HUDEP-2 (cell line): Measurements from ENCODE around the gene DOCK2.

Source experiments
- DNase-seq, 76 experiments: peaks; one replicate each; lab custom pipeline; 2025; ENCODE audit not compliant: unreplicated experiment in 76 of 76; lab: John Stamatoyannopoulos, UW

Gene DOCK2

DNA sequence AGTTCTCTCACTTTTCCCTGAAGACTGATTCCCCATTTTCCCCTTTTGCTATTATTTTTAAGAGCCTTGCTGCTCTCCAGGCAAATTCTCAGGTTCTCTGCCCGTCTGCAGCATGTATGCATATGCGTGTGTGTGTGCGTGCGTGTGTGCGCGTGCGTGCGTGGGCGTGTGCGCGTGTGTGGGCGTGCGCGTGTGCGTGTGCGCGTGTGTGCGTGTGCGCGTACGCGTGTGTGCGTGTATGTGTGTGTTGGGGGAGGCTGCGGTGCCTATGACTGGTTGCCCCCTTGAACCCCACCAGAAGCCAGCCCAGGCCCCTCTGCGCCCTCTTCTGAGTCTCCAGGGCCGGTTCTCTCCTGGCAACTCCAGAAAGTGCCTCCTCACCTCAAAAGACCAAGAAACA lies 467.6 kb downstream of the DOCK2 start:
- DNase-seq = no peak

- no peak for DNase-seq
Observed at GRCh38 chr5:170105642-170106611, 468.9 kb downstream of the DOCK2 start, which contains the start of gene FOXI1. FOXI1 (plus strand) TSS chr5:170105897; CDS start chr5:170105958, 61 bp downstream.

DNA sequence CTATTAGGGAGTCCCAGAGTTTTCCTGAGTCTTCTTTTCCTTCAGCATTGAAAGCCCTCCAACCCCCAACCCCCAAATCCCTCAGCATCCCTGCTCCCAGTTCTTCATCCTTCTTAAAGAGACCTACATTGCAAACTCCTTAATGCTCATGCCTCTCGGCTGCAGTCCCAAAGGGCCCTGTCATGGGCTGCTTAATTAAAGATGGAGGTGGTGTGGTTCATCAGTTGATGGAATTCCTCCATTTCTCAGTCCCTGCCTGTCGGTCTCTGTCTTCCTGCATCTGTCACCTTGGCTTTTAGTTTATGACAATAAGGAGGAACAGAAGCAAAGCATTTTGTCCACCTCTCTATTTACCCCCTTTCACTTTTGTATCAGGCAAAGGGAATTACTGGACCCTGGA lies 470.6 kb downstream of the DOCK2 start:
- DNase-seq = no peak

DNA sequence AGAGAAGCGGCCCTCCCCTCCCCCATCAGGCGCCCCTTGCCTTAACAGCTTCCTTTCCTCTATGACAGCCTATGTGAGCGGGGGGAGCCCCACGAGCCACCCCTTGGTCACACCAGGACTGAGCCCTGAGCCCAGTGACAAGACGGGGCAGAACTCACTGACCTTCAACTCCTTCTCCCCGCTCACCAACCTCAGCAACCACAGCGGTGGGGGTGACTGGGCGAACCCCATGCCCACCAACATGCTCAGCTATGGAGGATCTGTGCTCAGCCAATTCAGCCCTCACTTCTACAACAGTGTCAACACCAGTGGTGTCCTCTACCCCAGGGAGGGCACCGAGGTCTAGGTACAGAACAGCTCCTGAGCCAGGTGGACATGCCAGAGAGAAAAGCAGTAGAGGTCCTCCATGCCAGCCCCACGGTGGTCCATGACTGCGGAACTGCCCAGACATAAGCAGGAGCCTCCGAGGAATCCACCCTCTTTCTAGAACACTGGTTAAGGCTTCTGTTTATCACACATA lies 471.3 kb downstream of the DOCK2 start:
- no peak for DNase-seq

DNA sequence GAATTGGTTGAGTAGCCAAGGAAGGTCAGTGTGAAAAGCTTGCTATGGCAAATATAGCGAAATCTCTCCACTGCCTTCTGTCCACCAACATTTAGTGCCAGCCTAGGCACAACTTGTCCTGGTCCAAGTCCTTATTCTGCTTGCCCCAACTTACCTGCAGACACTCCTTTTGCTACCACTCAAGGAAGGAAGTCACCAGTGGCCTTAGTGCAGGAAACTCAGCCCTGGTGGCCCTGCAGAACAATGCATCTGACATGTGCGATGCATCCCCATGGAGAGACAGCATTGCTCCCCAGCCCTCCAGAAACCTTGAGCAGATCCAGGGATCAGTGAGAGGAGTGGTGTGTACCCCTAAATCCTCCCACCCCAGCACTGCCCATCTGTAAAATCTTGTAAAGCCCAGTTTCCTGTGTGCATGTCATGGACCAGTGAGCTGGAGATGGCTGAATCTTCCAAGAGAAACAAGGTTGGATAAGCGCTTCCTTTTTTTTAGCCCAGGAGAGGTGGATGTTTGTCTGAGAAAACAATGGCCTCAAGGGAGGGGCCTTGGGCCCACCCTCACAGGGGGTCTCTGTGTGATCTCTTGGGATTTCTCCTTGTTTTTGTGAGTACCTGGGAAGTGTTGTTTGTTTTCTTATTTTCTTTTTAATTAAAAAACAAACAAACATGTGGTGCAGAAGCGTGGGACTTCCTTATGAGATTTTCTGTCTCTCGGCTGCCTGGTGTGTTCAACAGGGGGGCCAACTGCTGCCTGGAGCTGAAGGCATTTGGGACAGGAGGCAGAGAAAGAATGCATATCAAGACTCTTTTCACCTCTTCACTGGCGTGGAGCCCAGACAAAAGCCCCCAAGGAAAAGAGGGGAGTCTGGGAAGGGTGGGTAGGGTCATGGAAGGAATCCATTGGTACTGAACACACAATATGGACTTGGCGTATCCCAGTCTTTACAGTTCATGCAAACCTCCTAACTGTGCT lies 472.3 kb downstream of the DOCK2 start:
- no peak for DNase-seq

- DNase-seq = no peak
Observed at GRCh38 chr5:170110403-170111087, 473.5 kb downstream of the DOCK2 start.

DNA sequence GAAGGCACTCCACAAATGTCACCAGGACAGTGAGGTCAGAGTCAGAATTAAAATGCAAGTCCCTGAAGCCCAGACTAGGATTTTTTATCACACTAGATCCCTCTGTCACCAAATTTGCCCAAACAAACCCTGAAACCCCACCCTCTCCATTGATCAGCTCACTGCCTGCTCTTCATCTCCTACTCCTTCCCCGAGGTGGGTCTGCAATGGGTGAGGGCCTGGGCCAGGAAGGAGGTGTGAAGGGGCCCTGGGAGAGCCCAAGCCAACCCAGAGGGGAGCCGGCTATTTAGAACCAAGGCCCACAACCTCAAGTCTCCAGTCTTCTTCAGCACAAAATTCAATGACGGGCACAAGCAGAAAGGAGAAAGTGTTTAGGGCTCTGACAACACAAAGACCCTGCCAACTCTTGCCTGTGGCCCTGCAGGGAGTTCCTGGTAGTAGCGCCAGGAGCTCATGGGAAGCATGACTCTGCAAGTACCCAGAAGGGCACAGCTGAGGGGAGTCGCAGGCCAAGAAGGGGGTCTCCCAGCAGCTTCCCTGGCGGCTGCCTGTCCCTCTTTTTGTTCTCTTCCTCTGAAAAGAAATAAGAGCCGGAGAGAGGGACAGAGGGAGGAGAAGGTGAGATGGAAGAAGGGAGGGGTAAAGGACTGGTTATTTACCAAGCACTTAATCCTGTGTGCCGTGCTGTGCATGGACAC lies 474.2 kb downstream of the DOCK2 start:
- no peak for DNase-seq

DNA sequence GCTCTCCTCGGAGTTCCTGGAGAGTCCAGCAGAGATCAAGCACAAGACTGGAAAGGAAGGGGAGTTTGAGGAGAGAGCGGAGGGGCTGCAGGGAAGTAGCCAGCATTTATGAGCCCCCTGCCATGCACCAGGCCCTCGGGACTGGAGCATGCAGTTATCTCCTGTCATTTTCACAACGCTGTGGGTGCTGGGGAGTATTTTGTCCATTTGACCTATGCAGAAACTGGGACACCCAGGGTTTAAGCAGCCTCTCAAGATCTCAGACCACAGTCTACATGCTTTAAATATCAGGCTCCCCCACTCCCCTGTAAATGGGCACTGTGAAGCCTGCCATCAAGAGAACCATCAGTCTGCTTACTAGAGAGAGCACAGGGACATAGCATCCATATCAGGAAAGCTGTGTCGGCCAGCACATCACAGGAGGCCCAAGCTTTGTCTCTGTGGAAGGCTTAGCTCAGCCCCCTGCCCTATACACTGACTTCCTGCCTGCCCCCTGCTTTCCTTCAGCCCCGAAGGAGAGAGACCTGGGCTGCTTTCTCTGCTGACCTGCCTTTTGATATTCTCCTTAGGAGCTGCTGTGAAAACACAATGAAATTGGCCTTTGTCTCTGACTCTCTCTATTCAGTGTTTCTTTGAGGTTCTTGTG lies 475.9 kb downstream of the DOCK2 start:
- DNase-seq = no peak

DNA sequence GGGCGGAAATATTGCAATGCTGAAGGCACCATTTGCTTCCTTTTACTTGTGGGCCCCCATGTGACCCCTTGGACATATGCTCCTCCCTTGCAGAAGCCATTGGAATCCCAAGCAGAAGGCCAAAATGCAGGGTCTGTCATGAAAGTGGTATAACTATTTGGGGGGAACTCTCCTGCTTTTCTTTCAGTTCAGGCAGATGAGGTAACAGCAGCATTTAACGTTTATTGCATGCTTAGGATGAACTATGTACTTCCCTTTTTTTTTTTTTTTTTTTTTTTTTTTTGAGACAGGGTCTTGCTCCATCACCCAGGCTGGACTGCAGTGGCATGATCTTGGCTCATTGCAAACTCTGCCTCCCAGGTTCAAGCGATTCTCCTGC lies 476.4 kb downstream of the DOCK2 start:
- no peak for DNase-seq

GRCh38 chr5:170114271-170114670 lies 477.2 kb downstream of the DOCK2 start:
- DNase-seq = no peak

DNA sequence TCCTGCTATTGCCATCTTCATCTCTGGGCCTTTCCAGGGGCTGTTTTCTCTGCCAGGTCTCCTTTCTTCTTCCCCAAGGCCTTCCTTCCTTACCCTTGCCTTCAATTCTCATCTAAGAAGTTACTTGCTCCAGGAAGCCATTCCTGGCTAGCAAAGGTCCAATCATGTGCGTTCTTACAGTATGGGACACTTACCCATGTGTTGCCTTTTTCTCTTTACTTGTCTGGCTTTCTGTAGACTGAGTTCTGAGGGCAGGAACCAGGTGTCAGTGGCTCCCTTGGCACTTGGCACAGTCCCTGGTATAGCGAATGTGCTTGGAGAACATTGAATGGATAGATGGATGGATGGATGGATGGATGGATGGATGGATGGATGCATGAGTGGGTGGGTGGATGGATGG lies 478.9 kb downstream of the DOCK2 start:
- DNase-seq = no peak

DNA sequence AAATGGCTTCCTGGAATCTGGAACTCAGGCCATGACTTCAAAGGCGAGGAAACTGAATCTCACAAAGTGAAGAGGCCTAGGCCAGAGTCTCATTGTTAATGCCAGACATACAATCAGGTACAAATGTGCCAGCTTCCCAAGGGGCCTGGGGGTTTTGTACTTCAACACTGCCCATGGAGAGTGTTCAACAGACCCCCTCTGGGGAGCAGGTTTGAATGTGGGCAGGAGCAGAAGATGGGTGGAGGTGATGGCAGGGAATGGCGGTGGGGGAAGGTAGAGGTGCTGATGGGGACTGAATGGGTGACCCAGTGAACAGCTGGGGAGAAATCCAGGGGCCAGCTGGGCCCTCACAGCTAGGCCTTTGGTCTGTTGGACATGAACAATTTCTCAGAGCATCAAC lies 480.7 kb downstream of the DOCK2 start:
- no peak for DNase-seq

GRCh38 chr5:170120576-170120975 lies 483.5 kb downstream of the DOCK2 start:
- DNase-seq = no peak

GRCh38 chr5:170121321-170121720 lies 484.2 kb downstream of the DOCK2 start:
- no peak for DNase-seq

GRCh38 chr5:170126061-170126460 lies 489.0 kb downstream of the DOCK2 start:
- DNase-seq = no peak

DNA sequence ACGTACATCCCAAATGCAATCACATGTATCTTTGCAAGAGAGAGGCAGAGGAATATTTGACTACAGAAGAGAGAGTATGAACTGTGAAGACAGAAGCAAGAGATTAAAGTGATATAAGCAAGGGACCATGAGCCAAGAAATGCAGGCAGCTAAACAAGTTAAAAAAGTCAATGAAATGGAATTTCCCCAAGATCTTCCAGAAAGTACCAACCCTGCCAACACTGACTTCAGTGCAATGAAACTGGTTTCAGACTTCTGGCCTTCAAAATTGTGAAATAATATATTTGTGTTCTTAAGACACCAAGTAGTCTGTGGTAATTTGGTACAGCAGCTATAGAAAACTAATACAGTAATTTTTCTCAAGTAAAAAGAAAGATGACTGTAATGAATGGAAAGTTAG lies 489.6 kb downstream of the DOCK2 start:
- DNase-seq = no peak

- DNase-seq = no peak
Observed at GRCh38 chr5:170131235-170131634, 494.2 kb downstream of the DOCK2 start.

GRCh38 chr5:170132269-170132975 lies 495.3 kb downstream of the DOCK2 start:
- no peak for DNase-seq
